ENCODE measurements around the gene ACCS. TPM values are rescaled to one million over a fixed set of nuclear protein-coding genes. Genes with fewer than 3 reads are reported as not detected.
A peak's percentile ranks its signal among the peaks of the same experiment; 100 is the strongest.

ACCS gene
- total and polyA plus RNA-seq, 8 donors, result 29.3 to 88.1 (median 52.1) TPM

DNA sequence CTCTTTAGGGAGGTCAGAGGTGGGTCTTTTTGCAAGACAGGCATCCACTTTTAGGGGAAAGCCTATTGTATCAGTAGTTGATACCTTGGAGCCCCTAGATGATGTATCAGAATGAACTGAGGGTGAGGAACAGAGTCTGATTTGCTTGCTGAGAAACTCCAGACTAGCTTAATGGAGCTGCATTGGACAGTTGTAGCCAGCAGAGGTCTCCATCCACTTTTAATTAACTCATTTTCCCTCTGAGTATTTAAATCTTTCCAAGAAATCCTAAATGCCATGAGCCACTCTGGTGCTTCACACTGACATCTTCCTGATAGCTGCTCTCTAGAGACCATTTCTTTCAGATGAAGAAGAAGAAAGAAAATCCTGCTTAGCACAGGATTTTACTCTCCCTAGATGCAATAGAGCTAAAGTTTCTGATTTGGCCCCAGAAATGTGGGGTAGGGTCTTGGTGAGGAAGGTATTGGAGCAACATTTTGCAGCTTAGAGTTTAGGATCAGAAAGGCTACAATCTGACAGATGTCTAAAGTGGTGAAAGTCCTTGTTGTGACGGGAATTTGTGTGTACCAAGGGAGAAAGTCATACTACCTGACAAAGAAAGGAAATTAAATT, 67.4 kb downstream of the ACCS start:
- Histone ChIP-seq H3K9me3 (no peaks in the 10 kb centered on the region), H3K36me3 (peaks cover 0 to 47% of the 10 kb centered on the region in 2 donors), H3K4me1 (no peaks in the 10 kb centered on the region), H3K27me3 (no peaks in the 10 kb centered on the region), H3K4me3 (no peak overlapping the region), H3K27ac (no peak overlapping the region)
- intact Hi-C loops (cut with DNase I), result loop anchor here in 1 of 2 donors (10.0 kb wide), 1 partner anchor 401 kb away; no protein-coding TSS in a partner anchor
- ATAC-seq (peak; percentile 61), DNase-seq (peak in 1 of 4 donors; percentile 54)
- TF ChIP-seq, protein P1, sequence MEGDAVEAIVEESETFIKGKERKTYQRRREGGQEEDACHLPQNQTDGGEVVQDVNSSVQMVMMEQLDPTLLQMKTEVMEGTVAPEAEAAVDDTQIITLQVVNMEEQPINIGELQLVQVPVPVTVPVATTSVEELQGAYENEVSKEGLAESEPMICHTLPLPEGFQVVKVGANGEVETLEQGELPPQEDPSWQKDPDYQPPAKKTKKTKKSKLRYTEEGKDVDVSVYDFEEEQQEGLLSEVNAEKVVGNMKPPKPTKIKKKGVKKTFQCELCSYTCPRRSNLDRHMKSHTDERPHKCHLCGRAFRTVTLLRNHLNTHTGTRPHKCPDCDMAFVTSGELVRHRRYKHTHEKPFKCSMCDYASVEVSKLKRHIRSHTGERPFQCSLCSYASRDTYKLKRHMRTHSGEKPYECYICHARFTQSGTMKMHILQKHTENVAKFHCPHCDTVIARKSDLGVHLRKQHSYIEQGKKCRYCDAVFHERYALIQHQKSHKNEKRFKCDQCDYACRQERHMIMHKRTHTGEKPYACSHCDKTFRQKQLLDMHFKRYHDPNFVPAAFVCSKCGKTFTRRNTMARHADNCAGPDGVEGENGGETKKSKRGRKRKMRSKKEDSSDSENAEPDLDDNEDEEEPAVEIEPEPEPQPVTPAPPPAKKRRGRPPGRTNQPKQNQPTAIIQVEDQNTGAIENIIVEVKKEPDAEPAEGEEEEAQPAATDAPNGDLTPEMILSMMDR (IDR thresholded peaks at IDR 0.05), result peak; percentile 39 to 47

Other genes with a start within 250 kb of the ACCS start
- 10 to 100 TPM; 28.8 to 36.6 TPM for gene ALKBH3, start 185.4 kb upstream of the ACCS start, total RNA-seq
- 10 to 100 TPM; 34.7 to 43.3 (median 40.3) TPM for gene ALKBH3, start 185.4 kb upstream of the ACCS start, polyA plus RNA-seq (ENCODE audit: insufficient read length in 6 of 6)
- gene C11orf96, start 123.6 kb upstream of the ACCS start, total RNA-seq, result 10 to 100 TPM; 71.0 to 74.2 TPM
- gene C11orf96, start 123.6 kb upstream of the ACCS start, polyA plus RNA-seq (ENCODE audit: insufficient read length in 6 of 6), result 10 to 100 TPM; 12.0 to 50.2 (median 31.4) TPM
- not detected for gene ACCSL, start 18.3 kb upstream of the ACCS start, total RNA-seq
- gene ACCSL, start 18.3 kb upstream of the ACCS start, polyA plus RNA-seq (ENCODE audit: insufficient read length in 6 of 6), result under 1 TPM; 0.13 to 0.47 (median 0.37) TPM
- 10 to 100 TPM; 56.4 to 63.1 TPM for gene EXT2, start 29.4 kb downstream of the ACCS start, total RNA-seq
- gene EXT2, start 29.4 kb downstream of the ACCS start, polyA plus RNA-seq (ENCODE audit: insufficient read length in 6 of 6), result 10 to 100 TPM; 68.6 to 85.0 (median 78.0) TPM
- not detected for gene ALX4, start 243.9 kb downstream of the ACCS start, total RNA-seq
- under 1 TPM; 0.07 to 0.13 (median 0.10) TPM for gene ALX4, start 243.9 kb downstream of the ACCS start, polyA plus RNA-seq (ENCODE audit: insufficient read length in 6 of 6)

Data from left lung (tissue), 10 donors.